ENCODE data around the gene ARHGEF4.

Gene ARHGEF4

DNA sequence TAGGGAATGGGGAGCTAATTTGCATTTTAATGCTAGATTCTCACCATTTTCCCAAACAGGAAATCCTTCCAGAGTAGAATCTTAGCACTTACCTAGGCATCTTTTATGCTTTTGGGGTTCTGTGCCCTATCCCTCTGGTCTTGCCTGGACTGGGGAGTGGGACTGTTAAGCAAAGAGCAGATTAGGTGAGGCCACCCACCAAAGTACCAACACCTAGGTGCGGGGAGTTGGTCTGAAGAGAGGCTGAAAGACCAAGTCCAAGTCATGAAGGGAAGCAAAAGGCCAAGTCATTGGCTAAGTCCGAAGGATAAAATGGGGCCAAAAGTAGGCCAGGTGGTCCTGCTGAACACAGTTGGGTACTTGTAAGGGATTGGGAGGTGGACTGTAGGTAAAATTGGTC is 169.8 kb downstream of the ARHGEF4 start:
- TF ChIP-seq, protein P1, sequence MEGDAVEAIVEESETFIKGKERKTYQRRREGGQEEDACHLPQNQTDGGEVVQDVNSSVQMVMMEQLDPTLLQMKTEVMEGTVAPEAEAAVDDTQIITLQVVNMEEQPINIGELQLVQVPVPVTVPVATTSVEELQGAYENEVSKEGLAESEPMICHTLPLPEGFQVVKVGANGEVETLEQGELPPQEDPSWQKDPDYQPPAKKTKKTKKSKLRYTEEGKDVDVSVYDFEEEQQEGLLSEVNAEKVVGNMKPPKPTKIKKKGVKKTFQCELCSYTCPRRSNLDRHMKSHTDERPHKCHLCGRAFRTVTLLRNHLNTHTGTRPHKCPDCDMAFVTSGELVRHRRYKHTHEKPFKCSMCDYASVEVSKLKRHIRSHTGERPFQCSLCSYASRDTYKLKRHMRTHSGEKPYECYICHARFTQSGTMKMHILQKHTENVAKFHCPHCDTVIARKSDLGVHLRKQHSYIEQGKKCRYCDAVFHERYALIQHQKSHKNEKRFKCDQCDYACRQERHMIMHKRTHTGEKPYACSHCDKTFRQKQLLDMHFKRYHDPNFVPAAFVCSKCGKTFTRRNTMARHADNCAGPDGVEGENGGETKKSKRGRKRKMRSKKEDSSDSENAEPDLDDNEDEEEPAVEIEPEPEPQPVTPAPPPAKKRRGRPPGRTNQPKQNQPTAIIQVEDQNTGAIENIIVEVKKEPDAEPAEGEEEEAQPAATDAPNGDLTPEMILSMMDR (IDR thresholded peaks at IDR 0.05), result no peak

DNA sequence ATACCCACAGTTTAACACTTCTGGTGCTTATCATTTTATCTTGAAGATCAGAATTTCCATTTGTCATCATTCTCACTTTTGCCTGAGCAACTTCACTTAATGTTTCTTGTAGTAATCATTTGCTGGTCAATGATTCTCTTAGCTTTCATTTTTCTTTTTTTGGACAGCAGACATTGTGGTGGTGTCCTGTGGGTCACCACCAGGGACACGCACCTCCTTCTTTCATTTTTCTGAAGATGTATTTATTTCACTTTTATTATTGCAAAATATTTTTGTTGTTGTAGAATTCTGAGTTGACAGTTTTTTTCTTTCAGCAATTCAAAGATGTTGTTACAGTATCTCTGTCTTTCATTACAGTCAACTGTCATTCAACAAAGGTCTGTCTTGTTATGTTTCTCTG is 172.3 kb downstream of the ARHGEF4 start:
- TF ChIP-seq, protein P1 (IDR thresholded peaks at IDR 0.05), result no peak

DNA sequence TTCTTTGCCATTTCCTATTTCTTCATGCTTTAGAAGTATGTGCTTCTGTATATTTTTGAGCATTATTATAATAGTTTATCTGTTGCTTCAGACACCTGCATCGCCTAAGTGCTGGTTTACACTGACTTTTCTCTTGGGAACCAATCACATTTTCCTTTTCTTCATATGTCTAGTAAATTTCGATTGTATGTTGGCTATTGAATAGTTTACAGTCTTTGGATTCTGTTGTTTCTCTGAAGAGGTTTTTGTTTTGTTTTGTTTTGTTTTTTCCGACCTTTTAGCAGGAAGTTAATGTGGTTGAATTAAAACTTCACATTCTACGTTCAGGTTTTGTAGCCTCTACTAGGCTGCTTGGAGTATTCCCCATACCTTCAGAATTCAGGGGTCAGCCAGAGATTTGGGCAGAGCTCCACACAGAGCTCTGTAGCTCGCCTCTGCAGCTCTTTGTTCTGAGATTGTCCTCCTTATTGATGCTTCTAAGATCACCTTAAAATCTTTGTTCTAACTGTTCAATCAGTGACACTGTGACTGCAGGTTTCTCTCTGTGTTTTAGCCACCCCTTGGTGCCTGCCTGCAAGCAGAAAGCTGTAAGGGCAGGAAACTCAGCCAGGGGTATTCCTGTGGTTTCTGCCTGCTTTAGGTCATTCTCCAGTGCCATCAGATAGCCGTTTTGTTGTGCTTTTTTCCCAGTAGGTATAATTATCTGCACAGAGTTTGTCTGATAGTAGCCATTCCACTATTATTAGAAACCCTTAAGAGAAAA is 173.2 kb downstream of the ARHGEF4 start:
- TF ChIP-seq, protein P1 (IDR thresholded peaks at IDR 0.05), result no peak

DNA sequence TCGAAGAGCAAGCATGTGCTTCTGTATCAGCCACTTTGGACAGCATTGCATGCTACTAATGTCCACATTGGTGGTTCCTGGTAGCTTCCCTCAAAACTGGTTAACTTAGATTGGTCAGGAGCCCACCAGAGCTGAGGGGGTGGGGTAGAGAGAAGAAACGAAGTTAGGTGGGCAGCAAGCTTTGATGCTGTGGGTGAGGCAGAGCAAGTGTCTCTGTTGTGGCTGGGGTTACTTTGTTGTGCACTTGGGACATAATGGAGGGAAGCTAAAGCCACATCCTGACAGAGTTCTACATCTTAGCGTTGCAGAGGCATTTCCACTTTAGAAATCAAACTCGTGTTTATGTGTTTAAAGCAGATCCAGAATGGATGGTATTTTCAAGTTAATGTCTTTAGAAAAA is 173.9 kb downstream of the ARHGEF4 start:
- TF ChIP-seq, protein P1 (IDR thresholded peaks at IDR 0.05), result no peak

DNA sequence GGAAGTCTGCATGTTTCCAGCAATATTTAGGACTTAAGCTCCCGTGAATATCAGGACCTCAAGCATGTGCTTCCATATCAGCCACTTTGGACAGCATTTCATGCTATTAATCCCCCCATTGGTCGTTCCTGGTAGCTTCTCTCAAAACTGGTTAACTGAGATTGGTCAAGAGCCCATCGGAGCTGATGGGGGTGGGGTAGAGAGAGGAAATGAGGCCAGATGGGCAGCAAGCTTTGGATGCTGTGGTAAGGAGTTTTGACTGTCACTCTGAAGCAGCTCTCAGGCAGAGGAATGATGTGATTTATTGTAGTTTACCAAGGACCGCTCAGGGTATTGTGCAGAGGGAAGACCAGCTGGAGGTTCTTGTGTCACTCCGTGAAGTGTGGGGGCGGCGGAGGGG is 174.8 kb downstream of the ARHGEF4 start:
- TF ChIP-seq, protein P1 (IDR thresholded peaks at IDR 0.05), result no peak

DNA sequence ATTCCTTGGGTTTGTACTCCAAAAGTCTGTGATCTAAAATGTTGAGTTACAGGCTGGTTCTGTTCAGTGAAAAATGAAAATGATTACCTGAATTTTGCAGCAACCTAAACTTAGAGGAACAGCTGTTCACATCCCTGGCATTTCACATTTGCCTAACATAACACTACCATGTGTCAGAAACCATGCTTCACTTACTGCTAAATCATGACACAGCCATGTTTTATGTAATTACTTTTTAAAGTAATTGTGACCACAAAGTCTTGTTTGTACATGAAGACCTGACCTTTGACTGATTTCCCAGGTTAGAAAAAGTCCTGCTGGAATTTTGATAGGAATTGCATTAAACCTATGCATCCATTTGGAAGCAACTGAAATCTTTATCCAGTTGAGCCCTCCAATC is 177.4 kb downstream of the ARHGEF4 start:
- TF ChIP-seq, protein P1 (IDR thresholded peaks at IDR 0.05), result no peak

DNA sequence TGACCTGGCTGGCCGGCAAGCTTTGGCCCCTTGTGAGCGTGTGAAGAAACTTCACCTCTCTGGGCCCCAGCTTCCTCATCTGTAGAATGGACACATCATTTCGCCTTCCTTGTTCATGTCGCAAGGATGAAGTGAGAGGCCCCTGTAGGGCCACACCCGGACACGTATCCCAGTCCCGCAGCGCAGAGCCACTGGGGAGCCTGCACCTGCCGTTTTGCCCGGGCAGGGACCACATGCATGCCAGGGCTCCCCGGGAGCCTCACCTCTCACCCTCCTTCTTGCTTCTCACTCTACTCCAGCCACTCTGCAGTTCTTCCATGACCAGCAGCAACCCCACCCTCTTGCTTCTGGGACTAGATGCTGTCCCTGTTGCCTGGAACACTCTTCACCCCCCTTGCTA is 179.1 kb downstream of the ARHGEF4 start:
- TF ChIP-seq, protein P1 (IDR thresholded peaks at IDR 0.05), result no peak

All from LNCAP (cell line).